WTC11 (cell line): Measurements from ENCODE around the gene MTMR4. TPM values are rescaled to one million over a fixed set of nuclear protein-coding genes. Genes with fewer than 3 reads are reported as not detected.

Source experiments
- ATAC-seq: fragments of 200-7000 bp; cut with Tn5 transposase; 2 replicates; pipeline ENCODE4 v1.10.0; 2021; ENCODE audit warnings: mild to moderate bottlenecking, moderate library complexity
- CTCF ChIA-PET: fragments of 300-600 bp; sonication (Branson Sonifier 250); formaldehyde crosslinking; loops from one replicate; lab custom pipeline; 2021; ENCODE audit warnings: antibody characterized with exemption; lab: Charles Lee
- POLR2A ChIA-PET: fragments of 350-600 bp; sonication (Branson Sonifier 250); formaldehyde crosslinking; loops from one replicate; lab custom pipeline; 2021; ENCODE audit warnings: antibody characterized with exemption; lab: Charles Lee
- DNase-seq: peaks from one replicate; pipeline ENCODE4 v3.0.0; 2021; ENCODE audit warnings: low spot score
- H3K27ac Mint-ChIP-seq: 2 replicates; pipeline ENCODE4 v1.8.0; 2021; ENCODE audit warnings: mixed read lengths
- H3K27me3 Mint-ChIP-seq: 2 replicates; pipeline ENCODE4 v1.8.0; 2021; ENCODE audit warnings: low read depth, mild to moderate bottlenecking, moderate library complexity, mixed read lengths
- H3K36me3 Mint-ChIP-seq: 2 replicates; pipeline ENCODE4 v1.8.0; 2021; ENCODE audit warnings: mixed read lengths
- H3K4me1 Mint-ChIP-seq: 2 replicates; pipeline ENCODE4 v1.8.0; 2022; ENCODE audit warnings: mixed read lengths
- H3K4me3 Mint-ChIP-seq: 2 replicates; pipeline ENCODE4 v1.8.0; 2021; ENCODE audit warnings: mild to moderate bottlenecking, moderate library complexity, mixed read lengths
- H3K9me3 Mint-ChIP-seq: 2 replicates; pipeline ENCODE4 v1.8.0; 2021; ENCODE audit warnings: mixed read lengths
- EMX1 ChIP-seq: fragments of 250-450 bp; sonication (Bioruptor Pico); IDR thresholded peaks from 2 replicates; pipeline ENCODE4 v1.8.0; 2021; ENCODE audit warnings: mild to moderate bottlenecking
- GABPB1 ChIP-seq: sonication (generic); formaldehyde crosslinking; IDR thresholded peaks from 2 replicates; pipeline ENCODE4 v1.8.1; 2023; ENCODE audit warnings: mild to moderate bottlenecking, missing genetic modification reagents
- GRHL2 ChIP-seq: fragments of 250-450 bp; sonication (Bioruptor Pico); IDR thresholded peaks from 2 replicates; pipeline ENCODE4 v1.8.0; 2022; ENCODE audit warnings: mild to moderate bottlenecking, moderate library complexity; ENCODE audit not compliant: insufficient replicate concordance, severe bottlenecking
- IRF2 ChIP-seq: sonication (generic); formaldehyde crosslinking; IDR thresholded peaks from 2 replicates; pipeline ENCODE4 v1.8.0; 2022; ENCODE audit warnings: low read depth, missing genetic modification reagents, borderline replicate concordance
- MYBL2 ChIP-seq: sonication (generic); formaldehyde crosslinking; IDR thresholded peaks from 2 replicates; pipeline ENCODE4 v1.8.1; 2023; ENCODE audit warnings: mild to moderate bottlenecking, moderate library complexity, missing genetic modification reagents
- NR2C2 ChIP-seq: sonication (generic); formaldehyde crosslinking; IDR thresholded peaks from 2 replicates; pipeline ENCODE4 v1.8.0; 2022; ENCODE audit warnings: mild to moderate bottlenecking, missing genetic modification reagents
- PRRX2 ChIP-seq: fragments of 250-450 bp; sonication (Bioruptor Pico); IDR thresholded peaks from 2 replicates; pipeline ENCODE4 v1.8.0; 2021; ENCODE audit warnings: mild to moderate bottlenecking
- RORB ChIP-seq: fragments of 250-450 bp; sonication (Bioruptor Pico); IDR thresholded peaks from 2 replicates; pipeline ENCODE4 v1.9.0; 2021; ENCODE audit warnings: mild to moderate bottlenecking
- ZBTB21 ChIP-seq: sonication (generic); formaldehyde crosslinking; IDR thresholded peaks from 2 replicates; pipeline ENCODE4 v1.8.1; 2023; ENCODE audit warnings: mild to moderate bottlenecking, missing genetic modification reagents, borderline replicate concordance
- ZNF121 ChIP-seq: sonication (generic); formaldehyde crosslinking; IDR thresholded peaks from 2 replicates; pipeline ENCODE4 v1.8.0; 2023; ENCODE audit warnings: missing genetic modification reagents
- ZNF219 ChIP-seq: sonication (generic); formaldehyde crosslinking; IDR thresholded peaks from 2 replicates; pipeline ENCODE4 v1.8.0; 2023; ENCODE audit warnings: missing genetic modification reagents, mild to moderate bottlenecking, borderline replicate concordance
- ZNF232 ChIP-seq: sonication (generic); formaldehyde crosslinking; IDR thresholded peaks from 2 replicates; pipeline ENCODE4 v1.8.0; 2022; ENCODE audit warnings: mild to moderate bottlenecking, missing genetic modification reagents
- total RNA-seq: library from RNA; stranded (reverse); gene quantifications from 3 replicates; pipeline ENCODE4 v1.2.3, GENCODE V29; 2021
- TF ChIP-seq, protein P1 (sequence below): sonication (generic); formaldehyde crosslinking; IDR thresholded peaks from 2 replicates; pipeline ENCODE4 v1.8.0; 2022; ENCODE audit warnings: mild to moderate bottlenecking, missing genetic modification reagents
- TF ChIP-seq, protein P2 (sequence below): fragments of 250-450 bp; sonication (Bioruptor Pico); conservative IDR thresholded peaks from 2 replicates; pipeline ENCODE4 v1.9.0; 2021; ENCODE audit warnings: mild to moderate bottlenecking
- TF ChIP-seq, protein P3 (sequence below): sonication (generic); formaldehyde crosslinking; conservative IDR thresholded peaks from 2 replicates; pipeline ENCODE4 v1.8.1; 2023; ENCODE audit warnings: mild to moderate bottlenecking, low read depth, missing genetic modification reagents, moderate library complexity
- TF ChIP-seq, protein P4 (sequence below): fragments of 200-600 bp; IDR thresholded peaks from 2 replicates; pipeline ENCODE4 v1.8.0; 2022; ENCODE audit warnings: antibody characterized with exemption

MTMR4 gene
- total RNA-seq, 1 experiment from 2014 or later, result 30.8 TPM

DNA sequence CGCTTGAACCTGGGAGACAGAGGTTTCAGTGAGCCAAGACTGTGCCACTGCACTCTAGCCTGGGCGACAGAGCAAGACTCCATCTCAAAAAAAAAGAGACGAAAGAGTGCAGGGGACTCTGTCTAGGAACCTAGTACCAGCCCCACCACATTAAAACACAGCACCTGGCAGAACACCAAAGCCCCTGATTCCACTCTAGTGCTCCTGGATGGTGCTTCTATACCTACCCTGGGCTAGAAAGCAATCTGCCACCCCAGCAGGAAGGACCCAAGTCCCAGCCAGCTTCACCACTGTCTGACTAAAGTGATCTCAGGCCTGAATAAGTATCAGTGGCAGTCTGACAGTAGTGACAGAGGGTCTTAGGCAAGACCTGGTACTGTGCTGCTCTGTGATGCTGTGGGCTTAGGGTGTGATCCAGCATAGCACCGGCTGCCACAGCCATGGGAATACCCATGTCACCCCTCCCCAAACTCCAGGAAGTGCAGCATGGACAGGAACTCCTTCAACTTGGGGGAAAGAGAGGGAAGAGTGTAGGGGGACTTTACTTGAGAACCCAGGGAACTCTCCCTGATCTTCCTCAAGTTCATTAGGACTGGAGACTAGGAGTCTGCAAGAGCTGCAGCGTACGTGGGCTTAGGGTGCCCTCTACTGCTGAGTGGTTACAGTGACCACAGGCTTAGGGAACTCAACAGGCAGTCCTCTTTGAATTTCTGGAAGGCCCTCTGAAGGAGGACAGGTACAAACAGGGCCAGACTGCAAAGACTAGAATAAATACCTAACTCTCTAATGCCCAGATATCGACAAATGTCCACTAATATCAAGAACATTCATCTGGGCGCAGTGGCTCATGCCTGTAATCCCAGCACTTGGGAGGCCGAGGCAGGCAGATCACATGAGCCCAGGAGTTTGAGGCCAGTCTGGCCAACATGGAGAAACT, 67.1 kb downstream of the MTMR4 start (continued):
- TF ChIP-seq, protein P1, sequence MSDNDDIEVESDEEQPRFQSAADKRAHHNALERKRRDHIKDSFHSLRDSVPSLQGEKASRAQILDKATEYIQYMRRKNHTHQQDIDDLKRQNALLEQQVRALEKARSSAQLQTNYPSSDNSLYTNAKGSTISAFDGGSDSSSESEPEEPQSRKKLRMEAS, result peak; percentile 28; the same call in 1 of the 2 replicates
- TF ChIP-seq IRF2 (CRISPR knock-in tag), result no peak
- no peak for TF ChIP-seq PRRX2 (CRISPR knock-in tag)
- no peak for TF ChIP-seq RORB
- TF ChIP-seq ZNF219, result no peak
- TF ChIP-seq, protein P2, sequence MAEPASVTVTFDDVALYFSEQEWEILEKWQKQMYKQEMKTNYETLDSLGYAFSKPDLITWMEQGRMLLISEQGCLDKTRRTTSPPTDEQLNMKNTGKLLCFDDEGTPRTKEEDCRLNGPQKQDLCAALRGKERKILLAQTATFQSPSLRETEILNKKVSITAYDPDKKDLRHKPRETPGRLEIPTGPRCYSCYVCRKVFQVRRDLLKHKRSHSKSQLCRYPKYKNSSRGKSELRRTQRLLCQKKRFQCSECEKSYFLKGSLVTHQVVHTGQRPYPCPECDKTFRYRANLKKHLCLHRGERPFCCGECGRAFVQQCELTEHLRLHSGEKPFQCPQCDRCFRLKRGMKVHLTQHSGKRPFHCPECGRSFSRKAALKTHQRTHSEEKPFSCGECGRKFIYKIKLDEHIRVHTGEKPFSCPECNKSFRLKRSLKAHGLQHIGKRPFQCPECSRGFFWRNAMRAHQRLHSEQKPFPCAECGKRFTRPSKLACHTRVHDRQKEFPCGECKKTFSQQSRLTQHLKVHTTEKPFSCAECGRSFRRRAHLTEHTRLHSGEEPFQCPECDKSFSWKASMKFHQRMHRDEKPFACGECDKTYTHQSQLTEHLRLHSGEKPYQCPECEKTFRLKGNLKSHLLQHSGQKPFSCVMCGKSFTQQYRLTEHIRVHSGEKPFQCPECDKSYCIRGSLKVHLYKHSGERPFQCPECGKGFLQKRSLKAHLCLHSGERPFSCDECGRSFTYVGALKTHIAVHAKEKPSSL (CRISPR knock-in tag), result peak; percentile 92
- no peak for TF ChIP-seq GRHL2 (CRISPR knock-in tag)
- no peak for TF ChIP-seq EMX1 (CRISPR knock-in tag)
- TF ChIP-seq GABPB1 (CRISPR knock-in tag), result 0 out of 2 replicates have a peak, but pooled peaks have one; percentile 12
- TF ChIP-seq, protein P3, sequence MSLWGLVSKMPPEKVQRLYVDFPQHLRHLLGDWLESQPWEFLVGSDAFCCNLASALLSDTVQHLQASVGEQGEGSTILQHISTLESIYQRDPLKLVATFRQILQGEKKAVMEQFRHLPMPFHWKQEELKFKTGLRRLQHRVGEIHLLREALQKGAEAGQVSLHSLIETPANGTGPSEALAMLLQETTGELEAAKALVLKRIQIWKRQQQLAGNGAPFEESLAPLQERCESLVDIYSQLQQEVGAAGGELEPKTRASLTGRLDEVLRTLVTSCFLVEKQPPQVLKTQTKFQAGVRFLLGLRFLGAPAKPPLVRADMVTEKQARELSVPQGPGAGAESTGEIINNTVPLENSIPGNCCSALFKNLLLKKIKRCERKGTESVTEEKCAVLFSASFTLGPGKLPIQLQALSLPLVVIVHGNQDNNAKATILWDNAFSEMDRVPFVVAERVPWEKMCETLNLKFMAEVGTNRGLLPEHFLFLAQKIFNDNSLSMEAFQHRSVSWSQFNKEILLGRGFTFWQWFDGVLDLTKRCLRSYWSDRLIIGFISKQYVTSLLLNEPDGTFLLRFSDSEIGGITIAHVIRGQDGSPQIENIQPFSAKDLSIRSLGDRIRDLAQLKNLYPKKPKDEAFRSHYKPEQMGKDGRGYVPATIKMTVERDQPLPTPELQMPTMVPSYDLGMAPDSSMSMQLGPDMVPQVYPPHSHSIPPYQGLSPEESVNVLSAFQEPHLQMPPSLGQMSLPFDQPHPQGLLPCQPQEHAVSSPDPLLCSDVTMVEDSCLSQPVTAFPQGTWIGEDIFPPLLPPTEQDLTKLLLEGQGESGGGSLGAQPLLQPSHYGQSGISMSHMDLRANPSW (CRISPR knock-in tag), result no peak
- TF ChIP-seq ZNF121 (CRISPR knock-in tag), result no peak
- TF ChIP-seq, protein P4, sequence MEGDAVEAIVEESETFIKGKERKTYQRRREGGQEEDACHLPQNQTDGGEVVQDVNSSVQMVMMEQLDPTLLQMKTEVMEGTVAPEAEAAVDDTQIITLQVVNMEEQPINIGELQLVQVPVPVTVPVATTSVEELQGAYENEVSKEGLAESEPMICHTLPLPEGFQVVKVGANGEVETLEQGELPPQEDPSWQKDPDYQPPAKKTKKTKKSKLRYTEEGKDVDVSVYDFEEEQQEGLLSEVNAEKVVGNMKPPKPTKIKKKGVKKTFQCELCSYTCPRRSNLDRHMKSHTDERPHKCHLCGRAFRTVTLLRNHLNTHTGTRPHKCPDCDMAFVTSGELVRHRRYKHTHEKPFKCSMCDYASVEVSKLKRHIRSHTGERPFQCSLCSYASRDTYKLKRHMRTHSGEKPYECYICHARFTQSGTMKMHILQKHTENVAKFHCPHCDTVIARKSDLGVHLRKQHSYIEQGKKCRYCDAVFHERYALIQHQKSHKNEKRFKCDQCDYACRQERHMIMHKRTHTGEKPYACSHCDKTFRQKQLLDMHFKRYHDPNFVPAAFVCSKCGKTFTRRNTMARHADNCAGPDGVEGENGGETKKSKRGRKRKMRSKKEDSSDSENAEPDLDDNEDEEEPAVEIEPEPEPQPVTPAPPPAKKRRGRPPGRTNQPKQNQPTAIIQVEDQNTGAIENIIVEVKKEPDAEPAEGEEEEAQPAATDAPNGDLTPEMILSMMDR, result peak; percentile 66

DNA sequence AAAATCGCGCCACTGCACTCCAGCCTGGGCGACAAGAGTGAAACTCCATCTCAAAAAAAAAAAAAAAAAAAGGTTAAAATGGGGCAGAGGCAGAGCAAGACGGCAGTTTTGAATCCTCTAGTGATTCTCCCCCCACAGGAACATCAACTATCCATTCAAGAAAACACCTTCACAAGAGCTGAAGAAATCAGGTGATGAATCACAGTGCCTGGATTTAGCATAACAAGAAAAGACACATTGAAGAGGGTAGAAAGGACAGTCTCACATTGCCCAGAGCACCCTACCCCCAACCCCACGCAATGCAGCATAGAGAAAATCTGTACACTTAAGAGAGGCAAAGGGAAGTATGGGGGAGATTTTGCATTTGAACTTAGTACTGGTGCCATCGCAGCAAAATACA, 68.4 kb downstream of the MTMR4 start:
- H3K4me3 Mint-ChIP-seq, result no peak overlapping the region; the same call in 1 of the 2 replicates
- H3K36me3 Mint-ChIP-seq, result no peaks in the 10 kb centered on the region
- CTCF ChIA-PET, result interaction anchor here (0.6 to 3.7 kb wide), 13 partner anchors 108 to 897 kb away, joined by 3 to 57 read pairs (median 4); no protein-coding TSS in a partner anchor
- DNase-seq, result no peak
- ATAC-seq, result no peak; the same call in 1 of the 2 replicates
- POLR2A ChIA-PET, result no interaction called here
- TF ChIP-seq ZBTB21 (CRISPR knock-in tag) (no peak), MYBL2 (no peak), EMX1 (CRISPR knock-in tag) (no peak), ZNF232 (CRISPR knock-in tag) (no peak), RORB (no peak), NR2C2 (no peak)
- TF ChIP-seq, protein P3 (CRISPR knock-in tag), result no peak
- TF ChIP-seq, protein P1, result no peak
- TF ChIP-seq, protein P4, result no peak
- H3K9me3 Mint-ChIP-seq, result no peaks in the 10 kb centered on the region
- H3K27ac Mint-ChIP-seq, result no peak overlapping the region; the same call in 1 of the 2 replicates
- H3K4me1 Mint-ChIP-seq, result peaks cover 18% of the 10 kb centered on the region
- no peaks in the 10 kb centered on the region for H3K27me3 Mint-ChIP-seq
